ENCODE measurements around the gene KATNB1. TPM values are rescaled to one million over a fixed set of nuclear protein-coding genes. Genes with fewer than 3 reads are reported as not detected.
"Not testable (repeated sequence)": the region's sequence is repeated elsewhere in the genome, so short reads cannot be mapped to it uniquely, and the experiment has no call there.

KATNB1 gene
- polyA plus RNA-seq, 2 of the 4 experiments (the other 2 are of a cell fraction) = 21.0 to 21.1 TPM

DNA sequence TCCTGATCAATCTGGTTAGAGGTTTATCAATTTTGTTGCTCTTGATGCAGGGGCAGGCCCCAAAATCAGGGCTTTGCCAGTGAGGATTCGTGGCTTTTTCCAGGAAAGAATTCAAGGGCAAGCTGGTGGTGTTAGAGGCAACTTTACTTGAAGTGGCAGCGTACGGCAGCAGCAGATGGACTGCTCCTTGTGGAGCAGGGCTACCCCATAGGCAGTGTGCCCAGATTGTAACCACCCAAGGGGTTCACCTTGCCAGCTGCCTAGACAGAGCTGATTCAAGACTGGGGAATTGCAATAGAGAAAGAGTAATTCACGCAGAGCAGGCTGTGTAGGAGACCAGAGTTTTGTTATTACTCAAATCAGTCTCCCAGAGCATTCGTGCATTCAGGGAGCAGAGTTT lies 24.2 kb upstream of the KATNB1 start:
- Histone ChIP-seq H3K9me3 (no peaks in the 10 kb centered on the region), H3K4me1 (no peaks in the 10 kb centered on the region), H3K4me2 (no peak overlapping the region), H3K27ac (no peak overlapping the region), H3K4me3 (no peak overlapping the region)
- WGBS (ENCODE audit: missing lambda C conversion rate) = 81% methylated on average over 5 of the region's 5 CpGs
- DNase-seq (ENCODE audit: low read depth in 1 of 2, low spot score in 1 of 2) (no peak), FAIRE-seq (no peak), ATAC-seq (no peak)
- POLR2A ChIA-PET = no interaction called here
- CTCF ChIA-PET = interaction anchor here (1.2 to 10.1 kb wide), 5 partner anchors 10 to 135 kb away, joined by 4 to 103 read pairs (median 6); no protein-coding TSS in a partner anchor
- TF ChIP-seq RAD21 (conservative IDR thresholded peaks at IDR 0.05 in 1 of 2, IDR thresholded peaks at IDR 0.05 in 1 of 2) = no peak
- no peak for TF ChIP-seq FOXS1 (CRISPR knock-in tag; IDR thresholded peaks at IDR 0.05)
- TF ChIP-seq, protein P1, sequence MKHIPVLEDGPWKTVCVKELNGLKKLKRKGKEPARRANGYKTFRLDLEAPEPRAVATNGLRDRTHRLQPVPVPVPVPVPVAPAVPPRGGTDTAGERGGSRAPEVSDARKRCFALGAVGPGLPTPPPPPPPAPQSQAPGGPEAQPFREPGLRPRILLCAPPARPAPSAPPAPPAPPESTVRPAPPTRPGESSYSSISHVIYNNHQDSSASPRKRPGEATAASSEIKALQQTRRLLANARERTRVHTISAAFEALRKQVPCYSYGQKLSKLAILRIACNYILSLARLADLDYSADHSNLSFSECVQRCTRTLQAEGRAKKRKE (CRISPR knock-in tag; IDR thresholded peaks at IDR 0.05; ENCODE audit: low read depth) = no peak
- TF ChIP-seq NFE2L2 (conservative IDR thresholded peaks at IDR 0.05; ENCODE audit: low read length) = no peak
- TF ChIP-seq ESRRA (IDR thresholded peaks at IDR 0.05; ENCODE audit: borderline replicate concordance, low read length) = no peak
- no peak for TF ChIP-seq CHD4 (IDR thresholded peaks at IDR 0.05; ENCODE audit: borderline replicate concordance)
- no peak for TF ChIP-seq MAFK (IDR thresholded peaks at IDR 0.05; ENCODE audit: partially characterized antibody)
- no peak for TF ChIP-seq POLR2A (IDR thresholded peaks at IDR 0.05; ENCODE audit: low read length)
- no peak for TF ChIP-seq EHF (CRISPR knock-in tag; IDR thresholded peaks at IDR 0.05)
- no peak for TF ChIP-seq EHMT2 (IDR thresholded peaks at IDR 0.05; ENCODE audit: low read depth)
- TF ChIP-seq, protein P2, sequence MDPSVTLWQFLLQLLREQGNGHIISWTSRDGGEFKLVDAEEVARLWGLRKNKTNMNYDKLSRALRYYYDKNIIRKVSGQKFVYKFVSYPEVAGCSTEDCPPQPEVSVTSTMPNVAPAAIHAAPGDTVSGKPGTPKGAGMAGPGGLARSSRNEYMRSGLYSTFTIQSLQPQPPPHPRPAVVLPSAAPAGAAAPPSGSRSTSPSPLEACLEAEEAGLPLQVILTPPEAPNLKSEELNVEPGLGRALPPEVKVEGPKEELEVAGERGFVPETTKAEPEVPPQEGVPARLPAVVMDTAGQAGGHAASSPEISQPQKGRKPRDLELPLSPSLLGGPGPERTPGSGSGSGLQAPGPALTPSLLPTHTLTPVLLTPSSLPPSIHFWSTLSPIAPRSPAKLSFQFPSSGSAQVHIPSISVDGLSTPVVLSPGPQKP (IDR thresholded peaks at IDR 0.05; ENCODE audit: low read depth, low read length) = no peak

DNA sequence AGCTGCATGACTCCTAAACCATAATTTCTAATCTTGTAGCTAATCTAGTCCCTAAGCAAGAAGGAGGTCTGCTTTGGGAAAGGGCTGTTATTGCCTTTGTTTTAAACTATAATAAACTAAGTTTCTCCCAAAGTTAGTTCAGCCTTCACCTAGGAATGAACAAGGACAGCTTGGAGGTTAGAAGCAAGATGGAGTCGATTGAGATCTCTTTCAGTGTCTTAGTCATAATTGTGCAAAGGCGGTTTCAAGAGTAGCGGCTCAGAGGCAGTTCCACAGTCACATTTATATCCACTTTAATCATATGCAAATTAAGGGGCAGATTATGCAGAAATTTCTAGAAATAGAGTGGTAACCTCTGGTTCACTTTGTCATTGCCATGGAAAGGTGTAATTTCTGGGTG lies 23.6 kb upstream of the KATNB1 start:
- no peak overlapping the region for H3K4me3 ChIP-seq
- H3K9me3 ChIP-seq = no peaks in the 10 kb centered on the region
- H3K4me2 ChIP-seq = no peak overlapping the region
- no peak overlapping the region for H3K27ac ChIP-seq
- ATAC-seq = no peak
- ChIA-PET POLR2A (no interaction called here), CTCF (interaction anchor here (0.8 to 10.1 kb wide), 7 partner anchors 9 to 136 kb away, joined by 3 to 103 read pairs (median 4); no protein-coding TSS in a partner anchor)
- no peaks in the 10 kb centered on the region for H3K4me1 ChIP-seq
- no peak for FAIRE-seq
- TF ChIP-seq KDM1A (IDR thresholded peaks at IDR 0.05; ENCODE audit: low read depth) (no peak), MYC (IDR thresholded peaks at IDR 0.05; ENCODE audit: borderline replicate concordance, low read length) (no peak), HOXB13 (CRISPR knock-in tag; IDR thresholded peaks at IDR 0.05; ENCODE audit: low read depth) (no peak), SREBF2 (IDR thresholded peaks at IDR 0.05) (no peak), RNF2 (IDR thresholded peaks at IDR 0.05; ENCODE audit: borderline replicate concordance, low read depth) (no peak), EP300 (IDR thresholded peaks at IDR 0.05) (no peak), HDAC2 (IDR thresholded peaks at IDR 0.05) (no peak), HOXB5 (CRISPR knock-in tag; IDR thresholded peaks at IDR 0.05) (no peak), FOSL2 (IDR thresholded peaks at IDR 0.05) (no peak), FOSL2 (CRISPR knock-in tag; IDR thresholded peaks at IDR 0.05) (no peak), NFE2L2 (conservative IDR thresholded peaks at IDR 0.05; ENCODE audit: low read length) (no peak), HEYL (CRISPR knock-in tag; IDR thresholded peaks at IDR 0.05) (no peak)
- TF ChIP-seq, protein P3, sequence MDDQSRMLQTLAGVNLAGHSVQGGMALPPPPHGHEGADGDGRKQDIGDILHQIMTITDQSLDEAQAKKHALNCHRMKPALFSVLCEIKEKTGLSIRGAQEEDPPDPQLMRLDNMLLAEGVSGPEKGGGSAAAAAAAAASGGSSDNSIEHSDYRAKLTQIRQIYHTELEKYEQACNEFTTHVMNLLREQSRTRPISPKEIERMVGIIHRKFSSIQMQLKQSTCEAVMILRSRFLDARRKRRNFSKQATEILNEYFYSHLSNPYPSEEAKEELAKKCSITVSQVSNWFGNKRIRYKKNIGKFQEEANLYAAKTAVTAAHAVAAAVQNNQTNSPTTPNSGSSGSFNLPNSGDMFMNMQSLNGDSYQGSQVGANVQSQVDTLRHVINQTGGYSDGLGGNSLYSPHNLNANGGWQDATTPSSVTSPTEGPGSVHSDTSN (IDR thresholded peaks at IDR 0.05) = no peak
- TF ChIP-seq, protein P4, sequence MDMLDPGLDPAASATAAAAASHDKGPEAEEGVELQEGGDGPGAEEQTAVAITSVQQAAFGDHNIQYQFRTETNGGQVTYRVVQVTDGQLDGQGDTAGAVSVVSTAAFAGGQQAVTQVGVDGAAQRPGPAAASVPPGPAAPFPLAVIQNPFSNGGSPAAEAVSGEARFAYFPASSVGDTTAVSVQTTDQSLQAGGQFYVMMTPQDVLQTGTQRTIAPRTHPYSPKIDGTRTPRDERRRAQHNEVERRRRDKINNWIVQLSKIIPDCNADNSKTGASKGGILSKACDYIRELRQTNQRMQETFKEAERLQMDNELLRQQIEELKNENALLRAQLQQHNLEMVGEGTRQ (IDR thresholded peaks at IDR 0.05) = no peak
- TF ChIP-seq, protein P5, sequence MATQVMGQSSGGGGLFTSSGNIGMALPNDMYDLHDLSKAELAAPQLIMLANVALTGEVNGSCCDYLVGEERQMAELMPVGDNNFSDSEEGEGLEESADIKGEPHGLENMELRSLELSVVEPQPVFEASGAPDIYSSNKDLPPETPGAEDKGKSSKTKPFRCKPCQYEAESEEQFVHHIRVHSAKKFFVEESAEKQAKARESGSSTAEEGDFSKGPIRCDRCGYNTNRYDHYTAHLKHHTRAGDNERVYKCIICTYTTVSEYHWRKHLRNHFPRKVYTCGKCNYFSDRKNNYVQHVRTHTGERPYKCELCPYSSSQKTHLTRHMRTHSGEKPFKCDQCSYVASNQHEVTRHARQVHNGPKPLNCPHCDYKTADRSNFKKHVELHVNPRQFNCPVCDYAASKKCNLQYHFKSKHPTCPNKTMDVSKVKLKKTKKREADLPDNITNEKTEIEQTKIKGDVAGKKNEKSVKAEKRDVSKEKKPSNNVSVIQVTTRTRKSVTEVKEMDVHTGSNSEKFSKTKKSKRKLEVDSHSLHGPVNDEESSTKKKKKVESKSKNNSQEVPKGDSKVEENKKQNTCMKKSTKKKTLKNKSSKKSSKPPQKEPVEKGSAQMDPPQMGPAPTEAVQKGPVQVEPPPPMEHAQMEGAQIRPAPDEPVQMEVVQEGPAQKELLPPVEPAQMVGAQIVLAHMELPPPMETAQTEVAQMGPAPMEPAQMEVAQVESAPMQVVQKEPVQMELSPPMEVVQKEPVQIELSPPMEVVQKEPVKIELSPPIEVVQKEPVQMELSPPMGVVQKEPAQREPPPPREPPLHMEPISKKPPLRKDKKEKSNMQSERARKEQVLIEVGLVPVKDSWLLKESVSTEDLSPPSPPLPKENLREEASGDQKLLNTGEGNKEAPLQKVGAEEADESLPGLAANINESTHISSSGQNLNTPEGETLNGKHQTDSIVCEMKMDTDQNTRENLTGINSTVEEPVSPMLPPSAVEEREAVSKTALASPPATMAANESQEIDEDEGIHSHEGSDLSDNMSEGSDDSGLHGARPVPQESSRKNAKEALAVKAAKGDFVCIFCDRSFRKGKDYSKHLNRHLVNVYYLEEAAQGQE (IDR thresholded peaks at IDR 0.05) = no peak
- TF ChIP-seq, protein P6, sequence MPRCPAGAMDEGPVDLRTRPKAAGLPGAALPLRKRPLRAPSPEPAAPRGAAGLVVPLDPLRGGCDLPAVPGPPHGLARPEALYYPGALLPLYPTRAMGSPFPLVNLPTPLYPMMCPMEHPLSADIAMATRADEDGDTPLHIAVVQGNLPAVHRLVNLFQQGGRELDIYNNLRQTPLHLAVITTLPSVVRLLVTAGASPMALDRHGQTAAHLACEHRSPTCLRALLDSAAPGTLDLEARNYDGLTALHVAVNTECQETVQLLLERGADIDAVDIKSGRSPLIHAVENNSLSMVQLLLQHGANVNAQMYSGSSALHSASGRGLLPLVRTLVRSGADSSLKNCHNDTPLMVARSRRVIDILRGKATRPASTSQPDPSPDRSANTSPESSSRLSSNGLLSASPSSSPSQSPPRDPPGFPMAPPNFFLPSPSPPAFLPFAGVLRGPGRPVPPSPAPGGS (IDR thresholded peaks at IDR 0.05) = no peak
- WGBS (ENCODE audit: missing lambda C conversion rate) = 78% methylated on average over 3 of the region's 3 CpGs
- no peak for DNase-seq (ENCODE audit: low read depth in 1 of 2, low spot score in 1 of 2)

DNA sequence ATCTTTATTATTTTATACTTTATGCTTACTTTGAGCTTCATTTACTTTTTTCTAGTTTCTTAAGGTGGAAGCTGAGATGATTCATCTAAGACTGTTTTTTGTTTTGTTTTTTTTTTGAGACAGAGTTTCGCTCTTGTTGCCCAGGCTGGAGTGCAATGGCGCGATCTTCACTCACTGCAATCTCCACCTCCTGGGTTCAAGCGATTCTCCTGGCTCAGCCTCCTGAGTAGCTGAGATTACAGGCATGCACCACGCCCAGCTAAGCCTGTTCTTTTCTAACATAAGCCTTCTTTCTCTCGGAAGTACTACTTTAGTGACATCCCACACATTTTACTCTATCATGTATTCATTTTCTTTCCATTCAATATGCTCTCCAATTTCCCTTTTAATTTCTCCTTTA lies 23.0 kb upstream of the KATNB1 start:
- H3K4me1 ChIP-seq; H3K9me3 ChIP-seq; FAIRE-seq; H3K4me2 ChIP-seq; H3K27ac ChIP-seq; H3K4me3 ChIP-seq; DNase-seq (ENCODE audit: low read depth in 1 of 2, low spot score in 1 of 2); POLR2A ChIA-PET; ATAC-seq: not testable (repeated sequence)
- CTCF ChIA-PET = interaction anchor here (0.8 to 10.1 kb wide), 5 partner anchors 9 to 136 kb away, joined by 3 to 103 read pairs (median 6); no protein-coding TSS in a partner anchor
- 62% methylated on average over 6 of the region's 6 CpGs for WGBS (ENCODE audit: missing lambda C conversion rate)

Data from A549 (cell line).